Panc1 (cell line): ENCODE measurements around the gene CDH16. TPM values are rescaled to one million over a fixed set of nuclear protein-coding genes. Genes with fewer than 3 reads are reported as not detected.

Source experiments
- ATAC-seq: fragments of 200-7000 bp; cut with Tn5 transposase; 2 replicates; pipeline ENCODE4 v1.9.1; 2020; ENCODE audit warnings: mild to moderate bottlenecking, moderate library complexity
- BruUV-seq: library from RNA; stranded (reverse); fragments of 400-500 nt; replicated peaks from 2 replicates; lab custom pipeline; 2021; lab: Mats Ljungman, UMichigan
- CTCF ChIA-PET: fragments of 300-600 bp; sonication (Branson Sonifier 250); formaldehyde crosslinking; loops from one replicate; lab custom pipeline; 2022; ENCODE audit warnings: antibody characterized with exemption; lab: Charles Lee
- POLR2A ChIA-PET: fragments of 300-600 bp; sonication (Branson Sonifier 250); formaldehyde crosslinking; loops from one replicate; lab custom pipeline; 2022; ENCODE audit warnings: antibody characterized with exemption; lab: Charles Lee
- DNase-seq: peaks from one replicate; pipeline ENCODE4 v3.0.0-alpha.2; 2010; ENCODE audit warnings: low read depth, low spot score
- H3K27ac ChIP-seq: 2 replicates; pipeline ENCODE4 v1.5.1; 2011; ENCODE audit warnings: mild to moderate bottlenecking, low read length, inconsistent platforms
- H3K27me3 ChIP-seq: fragments of 200-500 bp; sonication (Bioruptor generic); 2 replicates; pipeline ENCODE4 v1.6.0; 2014; ENCODE audit warnings: low read length, inconsistent platforms; ENCODE audit not compliant: control insufficient read depth, insufficient read depth
- H3K36me3 ChIP-seq: fragments of 200-500 bp; sonication (Bioruptor generic); 2 replicates; pipeline ENCODE4 v1.5.1; 2014; ENCODE audit warnings: inconsistent platforms, mild to moderate bottlenecking, low read length, moderate library complexity; ENCODE audit not compliant: control insufficient read depth, insufficient read depth
- H3K4me1 ChIP-seq: 2 replicates; pipeline ENCODE4 v1.5.1; 2011; ENCODE audit warnings: inconsistent platforms, mild to moderate bottlenecking, low read length, moderate library complexity; ENCODE audit not compliant: control insufficient read depth, insufficient read depth
- H3K4me3 ChIP-seq, 2 experiments: 2 replicates each; pipeline ENCODE4 v1.5.1; 2011 to 2012; ENCODE audit warnings: low read depth in 2 of 2, low read length in 2 of 2, mild to moderate bottlenecking in 2 of 2, inconsistent platforms in 1 of 2, moderate library complexity in 1 of 2
- H3K9me3 ChIP-seq: fragments of 200-500 bp; sonication (Bioruptor generic); 2 replicates; pipeline ENCODE4 v1.5.1; 2014; ENCODE audit warnings: low read depth, mild to moderate bottlenecking, inconsistent platforms, low read length, moderate library complexity; ENCODE audit not compliant: control insufficient read depth, insufficient read depth
- POLR2AphosphoS5 ChIP-seq: IDR thresholded peaks from 2 replicates; pipeline ENCODE4 v1.6.1; 2012; ENCODE audit warnings: mild to moderate bottlenecking, low read depth, low read length, moderate library complexity
- REST ChIP-seq, 2 experiments: IDR thresholded peaks; 2 replicates each; pipeline ENCODE4 v1.6.1; 2011 to 2012; ENCODE audit warnings: low read depth in 2 of 2, control low read depth in 1 of 2, low read length in 1 of 2, mild to moderate bottlenecking in 1 of 2, moderate library complexity in 1 of 2; ENCODE audit not compliant: insufficient read depth in 1 of 2
- SIN3A ChIP-seq: IDR thresholded peaks from 2 replicates; pipeline ENCODE4 v1.6.1; 2012; ENCODE audit warnings: low read depth, mild to moderate bottlenecking, low read length, moderate library complexity, borderline replicate concordance; ENCODE audit not compliant: insufficient read depth
- TCF7L2 ChIP-seq: IDR thresholded peaks from 2 replicates; pipeline ENCODE4 v1.6.1; 2011; ENCODE audit warnings: mild to moderate bottlenecking, low read depth, low read length, inconsistent platforms
- in situ Hi-C: cut with HindIII; loops from 2 replicates; pipeline ENCODE4 v1.10.0; 2016; ENCODE audit warnings: low sequenced_read_pairs, low pct_unique_long_range_greater_than_20kb
- intact Hi-C: fragments of 100-400 bp; cut with micrococcal nuclease; formaldehyde crosslinking; loops from one replicate; pipeline ENCODE4 v1.10.0; 2022; ENCODE audit not compliant: unreplicated experiment
- total RNA-seq: library from RNA; stranded (reverse); gene quantifications from one replicate; pipeline ENCODE4 v1.2.1, GENCODE V29; 2021; ENCODE audit not compliant: unreplicated experiment
- TF ChIP-seq, protein P1 (sequence below): fragments of 450-650 bp; IDR thresholded peaks from 2 replicates; pipeline ENCODE4 v1.5.1; 2017; ENCODE audit warnings: mild to moderate bottlenecking

CDH16 gene
- total RNA-seq, 1 experiment from 2014 or later = not detected

DNA sequence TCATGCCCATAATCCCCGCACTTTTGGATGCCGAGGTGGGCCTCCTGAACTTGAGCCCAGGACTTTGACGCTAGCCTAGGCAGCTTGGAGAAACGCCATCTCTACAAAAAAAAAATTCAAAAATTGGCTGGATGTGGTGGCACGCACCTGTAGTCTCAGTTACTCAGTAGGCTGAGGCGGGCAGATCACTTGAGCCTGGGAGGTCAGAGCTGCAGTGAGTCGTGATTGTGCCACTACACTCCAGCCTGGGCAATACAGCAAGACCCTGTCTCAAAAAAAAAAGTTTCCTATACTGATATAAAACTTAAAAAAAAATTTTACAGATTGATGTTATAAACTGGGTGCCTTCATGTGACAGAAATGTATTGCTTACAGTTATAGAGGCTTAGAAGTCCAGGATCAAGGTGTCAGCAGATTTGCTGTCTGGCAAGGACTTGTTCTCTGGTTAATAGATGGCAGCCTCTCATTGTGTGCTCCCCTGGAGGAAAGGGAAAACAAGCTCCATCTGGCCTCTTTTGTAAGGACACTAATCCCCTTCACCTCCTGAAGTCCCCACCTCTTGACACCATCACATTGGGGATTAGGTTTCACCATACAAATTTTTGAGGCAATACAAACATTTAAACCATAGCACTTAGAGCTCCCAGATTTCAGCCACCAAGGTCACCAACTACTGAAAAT, 33.9 kb upstream of the CDH16 start:
- intact Hi-C loops = loop anchor here (10.0 kb wide), 1 partner anchor 232 kb away; the partner anchor contains the start of gene MATCAP1
- no peak for ATAC-seq
- TF ChIP-seq, protein P1, sequence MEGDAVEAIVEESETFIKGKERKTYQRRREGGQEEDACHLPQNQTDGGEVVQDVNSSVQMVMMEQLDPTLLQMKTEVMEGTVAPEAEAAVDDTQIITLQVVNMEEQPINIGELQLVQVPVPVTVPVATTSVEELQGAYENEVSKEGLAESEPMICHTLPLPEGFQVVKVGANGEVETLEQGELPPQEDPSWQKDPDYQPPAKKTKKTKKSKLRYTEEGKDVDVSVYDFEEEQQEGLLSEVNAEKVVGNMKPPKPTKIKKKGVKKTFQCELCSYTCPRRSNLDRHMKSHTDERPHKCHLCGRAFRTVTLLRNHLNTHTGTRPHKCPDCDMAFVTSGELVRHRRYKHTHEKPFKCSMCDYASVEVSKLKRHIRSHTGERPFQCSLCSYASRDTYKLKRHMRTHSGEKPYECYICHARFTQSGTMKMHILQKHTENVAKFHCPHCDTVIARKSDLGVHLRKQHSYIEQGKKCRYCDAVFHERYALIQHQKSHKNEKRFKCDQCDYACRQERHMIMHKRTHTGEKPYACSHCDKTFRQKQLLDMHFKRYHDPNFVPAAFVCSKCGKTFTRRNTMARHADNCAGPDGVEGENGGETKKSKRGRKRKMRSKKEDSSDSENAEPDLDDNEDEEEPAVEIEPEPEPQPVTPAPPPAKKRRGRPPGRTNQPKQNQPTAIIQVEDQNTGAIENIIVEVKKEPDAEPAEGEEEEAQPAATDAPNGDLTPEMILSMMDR = no peak
- TF ChIP-seq SIN3A = no peak
- TF ChIP-seq REST (IDR thresholded peaks at IDR 0.05; ENCODE audit: insufficient read depth in 1 of 2, low read depth in 2 of 2, low read length in 1 of 2) = no peak
- no peak for TF ChIP-seq TCF7L2
- TF ChIP-seq POLR2AphosphoS5 = no peak
- in situ Hi-C loops = no loop called here
- no peak for DNase-seq
- no peaks in the 10 kb centered on the region for H3K36me3 ChIP-seq
- ChIA-PET POLR2A (no interaction called here), CTCF (interaction anchor here (0.6 kb wide), 1 partner anchor 203 kb away, joined by 3 read pairs; no protein-coding TSS in a partner anchor)
- H3K4me1 ChIP-seq = peaks cover 7% of the 10 kb centered on the region
- no TSS peak for BruUV-seq
- no peaks in the 10 kb centered on the region for H3K27me3 ChIP-seq
- no peaks in the 10 kb centered on the region for H3K9me3 ChIP-seq
- H3K27ac ChIP-seq = no peak overlapping the region
- H3K4me3 ChIP-seq = no peak overlapping the region

DNA sequence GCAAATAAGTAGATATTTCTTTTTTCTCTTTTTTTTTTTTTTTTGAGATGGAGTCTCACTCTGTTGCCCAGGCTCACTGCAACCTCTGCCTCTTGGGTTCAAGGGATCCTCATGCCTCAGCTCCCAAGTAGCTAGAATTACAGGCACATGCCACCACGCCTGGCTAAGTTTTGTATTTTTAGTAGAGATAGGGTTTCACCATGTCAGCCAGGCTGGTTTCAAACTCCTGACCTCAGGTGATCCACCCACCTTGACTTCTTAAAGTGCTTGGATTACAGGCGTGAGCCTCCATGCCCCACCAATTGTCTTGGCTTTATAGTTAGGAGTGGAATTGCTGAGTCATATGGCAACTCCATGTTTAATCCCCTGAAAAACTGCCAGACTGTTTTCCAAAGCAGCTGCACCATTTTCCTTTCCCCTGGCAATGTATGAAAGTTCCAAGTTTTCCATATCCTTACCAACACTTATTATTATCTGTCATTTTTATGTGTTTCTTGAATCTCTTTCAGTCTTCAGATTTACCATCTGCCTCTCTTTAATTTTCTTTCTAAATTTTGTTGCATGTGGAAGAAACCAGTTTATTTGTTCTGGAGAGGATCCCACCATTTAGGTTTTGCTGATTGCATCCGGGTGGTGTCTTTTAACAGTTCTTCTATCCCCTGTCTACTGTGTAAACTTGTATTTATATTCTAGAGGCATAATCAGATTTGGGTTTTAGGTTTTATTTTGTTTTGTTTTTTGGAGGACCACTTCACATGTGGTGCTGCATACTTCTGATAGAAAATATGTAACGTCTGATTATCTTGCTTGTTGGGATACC, 32.5 kb upstream of the CDH16 start:
- ATAC-seq (no peak), DNase-seq (no peak)
- Histone ChIP-seq H3K4me1 (peaks cover 7% of the 10 kb centered on the region), H3K9me3 (no peaks in the 10 kb centered on the region), H3K4me3 (no peak overlapping the region), H3K36me3 (no peaks in the 10 kb centered on the region), H3K27me3 (no peaks in the 10 kb centered on the region), H3K27ac (no peak overlapping the region)
- intact Hi-C loops = loop anchor here (10.0 kb wide), 1 partner anchor 234 kb away; the partner anchor contains the start of gene MATCAP1
- TF ChIP-seq, protein P1 = no peak
- TF ChIP-seq TCF7L2 (no peak), POLR2AphosphoS5 (no peak), REST (IDR thresholded peaks at IDR 0.05; ENCODE audit: insufficient read depth in 1 of 2, low read depth in 2 of 2, low read length in 1 of 2) (no peak), SIN3A (no peak)
- BruUV-seq = no TSS peak
- ChIA-PET CTCF (no interaction called here), POLR2A (no interaction called here)
- in situ Hi-C loops = no loop called here
